Glomerular endothelial cell (primary cell): ENCODE measurements around the gene SEL1L. TPM values are rescaled to one million over a fixed set of nuclear protein-coding genes. Genes with fewer than 3 reads are reported as not detected.

Experiments used
- total RNA-seq: library from RNA; depleted of rRNA; stranded (reverse); fragments of >200 nt; gene quantifications from 2 replicates; pipeline ENCODE4 v1.2.3, GENCODE V29; 2015

Gene SEL1L
- total RNA-seq, 1 donor from 2014 or later: 65.8 TPM

Other genes with a start within 250 kb of the SEL1L start
- 3.4 and 6.4 TPM in 2 replicates for gene STON2, start 133.5 kb downstream of the SEL1L start, total RNA-seq